GM18873 (cell line): ENCODE results near the gene KIDINS220.
A peak's percentile ranks its signal among the peaks of the same experiment; 100 is the strongest.

Source experiments
- ATAC-seq: cut with Tn5 transposase; IDR thresholded peaks from one replicate; pipeline ENCODE4 v1.9.1; 2021; ENCODE audit warnings: mild to moderate bottlenecking, moderate library complexity, moderate number of reproducible peaks; ENCODE audit not compliant: unreplicated experiment, low FRiP score

KIDINS220 gene

DNA sequence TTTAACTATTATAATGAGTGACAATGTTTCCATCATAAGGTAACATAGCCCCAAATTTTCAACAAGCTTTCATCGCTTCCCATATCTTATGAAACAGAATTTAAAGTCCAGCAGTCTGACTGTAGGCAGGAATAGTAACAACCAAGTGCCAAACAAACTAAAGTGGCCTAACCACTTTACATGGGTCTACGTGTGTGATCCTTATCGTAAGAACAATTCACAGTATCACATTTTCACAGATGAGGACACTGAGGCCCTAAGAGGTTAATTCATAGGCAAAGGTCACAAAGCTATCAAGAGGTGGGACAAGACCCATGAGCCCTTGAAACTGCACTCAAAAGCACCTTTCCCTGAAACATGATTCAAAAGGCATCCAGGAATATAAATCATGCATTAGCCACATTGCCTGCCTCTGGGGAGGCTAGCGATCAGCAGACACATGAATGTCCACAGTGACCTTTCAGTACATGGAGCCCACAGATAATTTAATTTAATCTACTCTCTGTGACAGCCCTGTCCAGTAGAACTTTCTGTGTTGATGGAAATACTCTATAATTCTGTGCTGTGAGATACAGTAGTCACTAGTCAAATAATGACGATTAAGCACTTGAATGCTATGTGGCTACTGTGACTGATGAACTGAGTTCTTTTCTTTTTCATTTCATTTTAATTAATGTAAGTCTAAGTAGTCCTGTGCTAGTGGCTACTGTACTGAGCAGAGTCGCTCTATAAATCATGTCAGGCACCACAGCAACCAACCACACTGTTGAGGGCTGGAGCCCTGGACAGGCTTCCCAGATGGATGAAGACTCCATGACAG, 30.3 kb downstream of the KIDINS220 start:
- ATAC-seq = no peak

DNA sequence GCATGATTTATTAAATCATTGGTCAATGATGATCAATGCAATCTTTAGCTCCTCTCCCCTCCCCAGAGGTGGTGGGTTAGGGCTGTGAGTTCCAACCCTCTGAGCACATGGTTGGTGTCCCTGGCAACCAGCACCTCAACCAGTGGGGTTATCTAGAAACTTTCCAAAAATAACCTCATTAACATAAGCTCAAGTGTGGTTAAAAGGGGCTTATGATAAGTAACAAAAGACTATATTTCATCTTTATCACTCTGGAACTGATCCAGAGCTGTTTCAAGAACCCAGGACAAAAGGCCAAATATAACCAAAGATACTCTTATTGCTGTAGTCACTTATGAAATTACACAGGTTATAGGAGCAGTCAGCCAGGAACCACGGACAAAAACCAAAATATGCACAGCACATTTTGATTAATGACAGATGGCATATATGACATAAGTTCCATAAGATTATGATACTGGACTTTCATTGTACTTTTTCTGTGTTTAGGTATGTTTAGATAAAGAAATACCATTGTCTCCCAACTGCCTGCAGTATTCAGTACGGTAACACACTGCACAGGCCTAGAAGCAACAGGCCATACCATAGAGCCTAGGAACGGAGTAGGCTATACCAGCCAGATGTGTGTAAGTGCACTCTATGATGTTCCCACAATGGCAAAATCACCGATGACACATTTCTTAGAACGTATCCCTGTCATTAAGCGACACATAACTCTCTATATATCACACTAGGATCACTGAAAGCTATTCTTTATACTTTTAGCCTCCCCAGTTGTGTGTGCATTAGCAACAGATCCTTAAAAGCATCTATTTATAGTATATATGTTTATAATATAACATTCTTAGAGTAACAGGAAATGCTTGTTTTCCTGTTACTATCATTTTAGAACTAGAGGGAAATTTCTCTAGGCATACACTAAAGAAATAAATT, 31.9 kb downstream of the KIDINS220 start:
- ATAC-seq = no peak

DNA sequence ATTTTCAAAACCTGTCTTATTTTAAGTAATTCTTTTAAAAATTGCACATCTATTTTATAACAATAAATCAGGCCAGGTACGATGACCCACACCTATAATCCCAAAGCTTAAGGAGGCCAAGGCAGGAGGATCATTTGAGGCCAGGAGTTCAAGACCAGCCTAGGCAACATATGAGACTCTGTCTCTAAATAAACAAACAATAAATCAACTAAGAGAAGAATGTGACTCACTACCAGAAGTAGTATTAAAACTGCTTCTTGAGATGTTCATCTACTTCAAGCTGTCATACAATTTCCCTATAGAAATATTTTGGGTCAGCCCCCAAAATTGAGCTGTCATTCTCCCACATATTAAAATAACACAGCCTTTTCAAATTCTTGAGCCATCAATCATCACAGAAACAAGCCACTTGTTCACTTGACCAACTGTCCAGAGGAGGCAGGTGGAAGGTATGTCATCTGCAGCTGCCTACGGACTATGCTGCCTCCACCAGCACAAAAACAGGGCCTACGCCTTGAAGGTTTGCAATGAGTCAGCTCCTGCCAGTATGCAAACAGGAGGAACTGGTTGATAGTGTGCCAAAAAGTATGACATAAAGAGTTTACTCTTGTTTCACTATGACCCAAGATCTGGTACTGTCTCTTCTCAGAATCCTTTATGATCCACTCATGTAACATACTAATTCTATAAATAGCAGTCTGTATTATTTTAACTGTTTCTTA, 33.6 kb downstream of the KIDINS220 start:
- ATAC-seq = peak; percentile 97

DNA sequence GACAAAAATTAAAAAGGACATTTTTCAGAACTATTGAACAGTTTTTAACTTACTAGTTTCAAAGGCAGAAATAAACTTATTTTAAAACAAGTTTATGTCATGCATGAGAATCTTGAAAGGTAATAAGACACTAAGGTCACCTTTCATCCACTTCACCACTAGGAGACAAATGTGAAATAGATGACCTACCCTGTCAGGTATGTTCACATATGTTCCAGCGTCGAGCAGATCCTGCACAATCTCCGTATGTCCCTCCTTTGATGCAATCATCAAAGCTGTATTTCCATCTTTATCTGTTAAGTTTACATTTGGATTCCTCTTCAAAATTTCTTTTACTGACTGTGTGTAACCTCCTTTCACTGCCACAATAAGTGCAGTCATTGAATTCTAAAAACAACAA, 34.7 kb downstream of the KIDINS220 start:
- ATAC-seq = no peak

DNA sequence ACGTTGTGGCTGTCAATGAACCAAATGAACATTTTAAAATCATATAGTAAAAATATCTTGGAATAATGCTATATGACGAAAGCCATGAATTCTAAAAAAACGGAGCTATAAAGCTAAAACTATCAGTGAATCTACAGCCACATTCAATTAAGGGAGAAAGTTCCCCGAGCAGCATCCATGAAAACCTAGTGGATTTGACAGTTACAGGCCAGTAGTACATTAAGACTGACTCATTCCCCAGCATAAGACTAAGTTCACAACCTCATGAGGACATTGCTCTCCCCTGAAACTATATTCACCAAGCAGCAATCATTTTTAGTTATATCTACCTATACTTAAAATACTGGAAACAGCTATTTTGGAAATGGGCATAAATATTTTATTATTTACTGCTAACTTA, 36.6 kb downstream of the KIDINS220 start:
- no peak for ATAC-seq

DNA sequence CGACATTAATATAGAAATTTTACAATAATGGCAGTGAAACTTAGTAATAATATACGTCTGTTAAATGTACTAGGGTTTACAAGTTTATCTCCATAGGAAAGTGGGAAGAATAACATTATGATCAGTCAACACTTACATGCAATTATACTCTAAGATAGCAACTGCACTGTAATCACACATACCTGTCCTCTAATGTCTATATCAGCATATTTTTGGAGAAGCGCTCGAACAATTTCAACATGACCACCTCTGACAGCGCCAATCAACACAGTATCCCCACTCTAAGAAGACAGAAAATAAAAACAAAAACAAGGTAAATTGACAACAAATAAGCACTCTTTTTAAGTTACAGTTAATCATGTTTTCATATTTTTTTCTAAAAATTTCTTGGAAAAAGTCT, 37.2 kb downstream of the KIDINS220 start:
- no peak for ATAC-seq

DNA sequence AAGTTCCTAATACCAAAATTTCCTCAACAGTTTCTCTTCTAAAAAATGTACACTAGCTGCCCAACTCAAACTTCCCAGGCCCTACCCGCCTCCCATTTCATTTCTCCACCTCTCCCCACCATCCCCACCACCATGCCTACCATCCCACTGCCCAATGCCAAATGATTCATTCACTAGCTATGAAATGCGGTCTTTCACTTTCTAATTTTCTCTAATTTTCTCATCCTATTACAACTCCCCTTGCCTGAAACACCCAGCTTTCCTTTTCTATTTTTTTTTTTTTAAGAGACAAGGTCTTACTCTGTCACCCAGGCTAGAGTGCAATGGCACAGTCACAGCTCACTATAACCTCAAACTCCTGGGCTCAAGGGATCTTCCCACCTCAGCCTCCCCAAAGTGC, 38.4 kb downstream of the KIDINS220 start:
- ATAC-seq = no peak

DNA sequence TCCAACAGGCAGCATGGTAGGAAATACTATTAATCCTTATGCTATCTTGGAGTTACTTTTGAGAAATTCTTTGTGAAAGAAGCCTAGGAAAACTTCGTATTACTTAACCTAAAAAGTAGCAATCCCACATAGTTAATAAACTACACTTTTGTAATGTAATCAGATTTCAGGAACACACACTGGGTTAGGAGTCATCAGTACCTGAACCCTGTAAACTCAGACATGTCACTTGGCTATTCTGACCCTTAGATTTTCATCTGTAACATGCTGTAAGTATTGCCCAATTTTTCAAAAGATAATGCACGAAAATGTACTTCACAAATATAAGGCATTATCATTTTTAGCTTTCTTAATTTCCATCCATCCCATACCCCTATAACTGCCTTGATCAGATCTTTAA, 39.0 kb downstream of the KIDINS220 start:
- no peak for ATAC-seq

DNA sequence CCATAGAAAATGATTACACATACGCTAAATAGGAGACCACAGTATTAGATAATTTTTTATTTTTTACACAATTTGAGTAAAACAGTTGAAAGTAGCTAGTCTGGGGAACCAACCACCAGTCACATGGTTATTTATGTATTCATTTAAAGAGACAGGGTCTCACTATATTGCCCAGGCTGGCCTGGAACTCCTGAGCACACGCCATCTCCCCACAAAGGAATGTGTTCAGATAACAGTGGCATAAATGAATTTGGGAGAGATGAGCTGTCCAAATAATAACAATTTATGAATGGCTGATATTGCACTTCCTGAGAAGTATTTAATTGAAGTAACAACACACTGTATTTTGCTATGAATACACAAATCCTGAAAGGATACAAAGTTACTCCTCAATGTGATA, 39.7 kb downstream of the KIDINS220 start:
- no peak for ATAC-seq

DNA sequence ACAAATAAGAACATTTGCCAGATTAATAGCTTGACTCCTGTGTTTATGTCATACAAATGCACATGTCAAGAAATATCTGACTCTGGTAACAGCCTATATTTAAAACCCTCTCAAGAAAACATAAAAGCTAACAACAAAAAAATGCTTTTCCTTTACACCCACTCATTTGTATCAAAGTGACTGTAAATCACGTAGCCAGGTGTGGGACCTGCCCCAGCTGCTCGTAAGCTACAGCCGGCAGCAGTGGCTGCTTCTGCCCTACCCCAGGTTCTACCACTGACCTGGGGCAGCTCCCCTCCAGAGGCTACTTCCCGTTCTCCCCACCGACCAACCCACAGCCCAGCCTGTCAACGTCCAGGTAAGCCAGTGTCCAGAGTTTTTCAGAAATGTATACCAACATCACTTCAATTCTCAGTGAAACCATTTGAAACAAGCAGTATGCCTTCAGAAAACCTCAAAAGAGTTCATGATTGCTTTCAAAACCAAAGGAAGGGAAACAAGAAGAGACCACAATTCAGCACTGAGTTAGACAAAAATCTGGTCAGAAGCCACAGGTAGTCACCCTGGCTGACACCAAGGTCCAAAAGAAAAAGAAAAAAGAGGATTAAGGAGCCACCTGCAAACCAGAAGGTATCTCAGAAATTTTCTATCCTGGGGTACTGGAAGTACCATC, 40.4 kb downstream of the KIDINS220 start:
- ATAC-seq = peak; percentile 52

DNA sequence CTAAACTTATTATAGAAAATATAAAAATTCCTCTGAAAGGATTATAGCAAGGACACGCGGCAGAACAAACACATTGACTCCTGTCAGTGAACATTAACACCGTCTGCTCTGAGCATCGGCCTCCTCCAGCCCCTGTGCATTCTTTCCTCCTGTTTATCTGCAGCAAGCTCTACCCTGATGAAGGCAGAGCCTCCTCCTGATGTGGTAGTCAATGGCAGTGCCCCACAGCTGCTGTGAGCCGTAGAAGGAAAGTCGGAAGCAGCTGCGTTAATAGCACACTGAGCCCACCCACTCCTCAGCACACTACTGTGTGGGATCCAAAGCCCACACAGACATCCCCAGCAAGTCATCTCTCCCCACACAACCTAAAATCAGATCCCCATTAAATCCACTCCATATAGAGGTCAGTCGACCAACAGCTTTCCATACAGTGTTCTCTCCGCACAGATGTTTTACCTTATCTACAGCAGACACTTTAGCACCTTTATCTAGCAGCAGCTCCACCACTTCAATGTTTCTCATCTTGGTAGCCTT, 41.0 kb downstream of the KIDINS220 start:
- ATAC-seq = no peak

DNA sequence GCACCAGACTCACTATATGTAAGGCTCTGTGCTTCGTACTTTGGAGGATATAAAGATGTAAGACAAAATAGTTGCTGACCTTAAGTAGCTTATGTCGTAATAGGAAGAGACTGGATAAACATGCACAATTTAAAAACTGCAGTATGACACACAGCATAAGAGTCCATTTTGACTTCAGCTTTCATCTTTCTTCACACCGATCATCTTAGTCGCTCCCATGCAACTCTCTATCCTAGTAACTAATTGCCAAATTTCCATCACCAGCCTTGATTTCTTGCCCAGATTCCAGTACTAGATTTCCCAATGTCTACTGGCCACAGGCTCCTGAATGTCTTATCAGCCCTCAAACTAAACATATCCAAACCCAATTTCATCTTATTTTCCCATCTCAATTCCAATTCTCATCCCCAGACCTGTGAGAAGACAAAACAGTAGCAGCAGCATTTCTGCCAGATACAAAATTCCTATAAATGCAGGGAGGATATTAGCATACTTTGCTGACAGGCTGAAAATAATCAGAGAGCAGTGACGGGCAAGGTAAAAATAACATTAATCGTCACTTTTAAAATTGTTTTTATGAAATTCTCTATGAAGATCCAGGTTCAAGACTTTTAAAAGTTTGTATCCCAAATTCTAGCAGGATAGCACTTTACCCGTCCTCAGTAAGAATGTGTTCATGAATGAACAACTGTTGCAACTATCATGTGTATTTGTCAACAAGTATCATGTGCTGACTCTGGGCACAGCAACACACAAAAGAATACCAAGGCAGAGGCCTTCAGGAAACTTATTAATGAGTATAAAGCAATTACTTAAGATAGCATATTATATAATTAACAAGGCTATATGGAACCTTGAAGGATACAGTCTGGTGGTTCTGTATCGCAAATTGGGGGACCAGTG, 42.2 kb downstream of the KIDINS220 start:
- no peak for ATAC-seq

DNA sequence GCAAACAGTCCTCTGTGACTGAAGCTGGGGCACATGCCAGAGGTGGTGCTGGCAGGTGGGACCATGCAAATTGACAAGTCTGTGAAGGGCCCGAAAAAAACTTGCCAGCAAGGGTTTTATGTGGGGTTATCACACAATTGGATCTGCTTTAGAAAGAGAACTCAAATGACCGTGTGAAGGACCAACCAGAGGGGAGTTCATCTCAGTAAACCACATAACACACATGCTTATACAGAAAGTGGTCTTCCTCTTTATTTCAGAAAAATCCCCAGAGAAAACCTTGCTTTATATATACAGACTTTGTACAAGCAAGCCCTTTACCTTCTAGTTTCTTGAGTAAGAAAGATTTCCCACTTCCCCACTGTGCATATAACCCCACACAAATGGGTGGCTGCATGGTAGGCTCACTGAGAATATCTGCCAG, 46.7 kb downstream of the KIDINS220 start:
- ATAC-seq = no peak

DNA sequence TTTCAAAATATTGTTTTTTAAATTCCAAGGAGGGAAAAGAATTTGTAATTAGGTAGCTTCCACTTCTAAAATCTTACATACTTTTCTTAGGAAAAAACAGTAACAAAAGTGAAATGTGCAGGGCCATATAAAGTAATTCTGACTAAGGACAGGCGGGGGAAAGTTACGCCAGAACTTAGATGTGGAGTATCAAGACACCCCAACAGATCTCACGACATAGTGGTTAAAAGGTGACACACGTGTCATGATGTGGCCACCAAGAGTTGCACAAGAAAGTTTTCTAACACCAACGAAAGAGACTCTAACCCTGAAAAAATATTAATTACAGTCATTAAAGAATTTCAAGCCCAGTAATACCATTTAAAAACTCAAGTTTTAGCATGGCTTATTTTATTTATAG, 51.0 kb downstream of the KIDINS220 start:
- ATAC-seq = no peak

DNA sequence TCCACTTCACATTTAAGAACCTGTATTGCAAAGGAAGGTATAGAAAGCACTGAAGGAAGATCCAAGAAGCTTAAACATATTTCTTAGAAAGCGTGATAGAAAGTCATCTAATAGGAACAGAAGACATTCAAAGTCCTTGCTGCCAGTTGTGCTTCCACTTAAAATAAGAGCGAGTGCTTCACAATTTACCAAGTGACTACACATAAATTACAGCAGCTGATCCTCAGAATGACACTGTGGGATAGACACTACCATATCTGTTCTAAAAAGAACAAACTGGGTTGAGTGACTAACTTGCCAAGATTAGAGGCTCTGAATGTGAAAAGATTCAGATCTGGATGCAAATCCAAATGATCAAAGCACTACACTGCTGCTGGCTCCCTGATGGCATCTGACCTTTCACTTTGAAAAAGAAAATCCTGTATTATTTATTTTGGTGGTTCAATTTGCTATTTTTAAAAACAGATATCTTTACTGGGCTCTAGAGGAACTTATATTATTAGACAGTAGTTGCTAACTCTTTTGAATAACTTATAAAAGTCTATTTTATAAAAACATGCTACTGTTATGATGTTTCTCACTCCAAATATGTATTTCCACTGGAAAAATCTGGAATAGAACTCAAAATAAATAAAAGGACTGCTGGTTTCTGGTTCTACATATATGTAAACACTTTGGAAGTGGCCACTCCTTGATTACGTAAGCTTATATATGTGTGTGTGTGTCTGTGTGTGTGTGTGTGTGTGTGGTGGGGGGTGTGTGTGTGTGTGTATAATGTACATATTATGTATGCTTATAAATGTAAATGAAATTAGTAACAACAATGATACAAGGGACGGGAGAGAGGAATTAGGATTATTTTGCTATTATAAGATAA, 57.4 kb downstream of the KIDINS220 start:
- ATAC-seq = no peak

DNA sequence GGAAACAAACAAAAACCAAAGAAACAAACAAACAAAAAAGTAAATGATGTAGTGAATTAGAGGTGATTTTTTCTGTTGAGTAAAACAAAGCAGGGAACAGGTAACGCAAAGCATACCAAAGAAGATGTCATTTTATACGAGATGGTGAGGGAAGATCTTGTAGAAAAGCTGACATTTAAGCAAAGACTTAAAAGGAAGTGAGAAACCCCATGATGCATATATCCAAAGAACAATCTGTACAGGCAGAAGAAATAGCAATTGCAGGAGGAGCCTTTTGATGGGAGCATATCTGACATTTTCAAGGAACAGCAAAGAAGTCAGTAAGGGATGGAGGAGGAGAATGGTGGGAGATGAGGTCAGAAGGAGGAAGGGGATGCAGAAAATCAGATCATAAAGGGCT, 63.0 kb downstream of the KIDINS220 start:
- no peak for ATAC-seq

DNA sequence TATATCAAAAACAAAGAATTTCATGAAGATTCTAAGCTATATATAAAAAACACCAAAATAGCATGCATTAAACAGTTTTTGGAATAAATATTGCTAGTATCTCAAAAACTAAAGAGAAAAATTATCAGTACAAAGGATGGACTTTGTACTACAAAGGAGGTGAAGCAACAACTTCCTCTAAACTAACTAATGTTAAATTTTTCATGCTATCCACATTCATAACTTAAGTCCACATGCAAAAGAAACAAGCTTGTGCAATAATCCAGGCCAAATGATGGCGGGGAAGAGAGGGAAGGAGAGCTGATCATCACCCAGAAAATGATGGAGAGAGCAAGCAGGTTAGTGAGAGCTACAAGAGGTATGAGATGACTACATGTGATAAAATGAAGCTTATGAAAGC, 70.1 kb downstream of the KIDINS220 start:
- no peak for ATAC-seq

DNA sequence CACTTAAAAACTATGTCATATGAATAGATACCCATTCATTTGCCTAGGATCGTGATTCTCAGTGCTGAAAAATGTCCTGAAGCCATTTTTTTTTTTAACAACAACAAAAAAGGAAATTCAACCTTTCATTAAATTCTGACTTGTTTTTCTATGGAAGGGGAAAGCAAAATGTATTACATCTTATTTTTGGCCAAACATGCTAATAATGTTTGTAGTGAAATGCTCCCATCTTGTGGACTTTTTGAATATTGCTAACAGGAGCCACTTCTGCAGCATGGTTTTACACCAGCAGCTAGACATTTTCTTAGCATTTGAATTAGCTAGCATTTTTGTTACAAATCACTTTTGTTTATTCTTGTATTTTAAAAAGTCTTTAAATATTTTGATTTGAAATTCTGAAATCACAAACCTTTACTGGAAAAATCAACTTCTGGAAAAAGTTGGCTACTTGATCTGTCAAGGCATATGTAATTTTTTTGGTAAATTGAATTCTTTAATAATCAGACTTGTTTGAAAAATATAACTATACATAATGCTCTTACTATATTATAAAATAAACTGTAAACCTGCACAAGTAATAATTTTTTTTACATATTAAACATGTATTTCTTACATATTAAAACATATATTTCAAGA, 75.8 kb downstream of the KIDINS220 start:
- no peak for ATAC-seq
